Measurements from ENCODE around the gene ANKRD34B.

The ANKRD34B gene

DNA sequence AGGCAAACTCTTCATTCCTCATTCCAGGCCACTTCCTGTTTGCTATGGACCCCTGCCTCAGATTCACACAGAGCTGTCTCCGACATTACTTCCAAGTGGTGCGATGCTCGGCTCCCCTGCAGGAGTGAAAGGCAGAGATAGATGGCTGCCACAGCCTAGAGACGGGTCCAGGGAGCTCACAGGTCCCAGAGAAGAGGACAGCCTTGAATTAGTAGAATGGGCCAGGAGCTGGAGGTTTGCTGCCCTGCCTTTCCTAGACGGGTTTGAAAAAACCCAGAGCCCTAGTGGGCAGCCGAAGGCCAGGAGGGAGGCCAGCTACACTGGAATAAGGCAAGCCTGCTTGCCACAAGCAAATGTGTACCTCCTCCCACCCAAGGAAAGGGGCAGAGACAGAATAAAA lies 1.8 kb downstream of the ANKRD34B start:
- H3K9ac ChIP-seq (ENCODE audit: low read depth, low read length), result no peak overlapping the region

GRCh38 chr5:80566711-80567259 lies 3.3 kb downstream of the ANKRD34B start:
- H3K4me1 ChIP-seq (ENCODE audit: control insufficient read depth, insufficient read depth, low read length), result peaks cover 6% of the 10 kb centered on the region
- no peaks in the 10 kb centered on the region for H3K36me3 ChIP-seq (ENCODE audit: control insufficient read depth, insufficient read depth, low read length)
- H3K9me3 ChIP-seq (ENCODE audit: control insufficient read depth, insufficient read depth, low read length), result no peaks in the 10 kb centered on the region
- H3K4me3 ChIP-seq (ENCODE audit: low read depth, low read length), result no peak overlapping the region
- H3K27me3 ChIP-seq (ENCODE audit: control insufficient read depth, insufficient read depth, low read length), result peaks cover 43% of the 10 kb centered on the region
- no peak overlapping the region for H3K9ac ChIP-seq (ENCODE audit: low read depth, low read length)

More for the DNA sequence above, 1.8 kb downstream of the ANKRD34B start:
- Histone ChIP-seq H3K4me1 (ENCODE audit: control insufficient read depth, insufficient read depth, low read length) (peaks cover 2% of the 10 kb centered on the region), H3K9me3 (ENCODE audit: control insufficient read depth, insufficient read depth, low read length) (no peaks in the 10 kb centered on the region), H3K36me3 (ENCODE audit: control insufficient read depth, insufficient read depth, low read length) (no peaks in the 10 kb centered on the region), H3K27me3 (ENCODE audit: control insufficient read depth, insufficient read depth, low read length) (peaks cover 51% of the 10 kb centered on the region), H3K4me3 (ENCODE audit: low read depth, low read length) (no peak overlapping the region)

DNA sequence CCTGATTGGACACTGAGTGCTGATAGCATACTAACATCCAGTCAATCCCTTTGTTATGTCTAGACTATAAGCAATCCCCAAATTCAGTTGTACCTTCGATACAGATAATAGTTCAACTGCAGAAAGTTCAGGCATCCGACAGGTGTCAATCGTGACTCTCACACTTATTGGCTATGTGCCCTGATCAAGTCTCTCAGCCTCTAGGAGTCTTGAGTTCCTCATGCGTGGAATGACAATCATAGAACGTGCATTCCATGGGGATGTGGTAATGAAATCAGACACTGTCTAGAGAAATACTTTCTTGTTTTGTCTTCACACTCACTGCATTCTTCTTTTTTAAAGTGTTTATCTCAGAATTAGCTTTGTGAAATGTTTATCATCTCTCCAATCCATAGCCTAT lies 4.8 kb downstream of the ANKRD34B start:
- Histone ChIP-seq H3K4me1 (ENCODE audit: control insufficient read depth, insufficient read depth, low read length) (peaks cover 6% of the 10 kb centered on the region), H3K27me3 (ENCODE audit: control insufficient read depth, insufficient read depth, low read length) (peaks cover 30% of the 10 kb centered on the region), H3K9me3 (ENCODE audit: control insufficient read depth, insufficient read depth, low read length) (no peaks in the 10 kb centered on the region), H3K4me3 (ENCODE audit: low read depth, low read length) (no peak overlapping the region), H3K9ac (ENCODE audit: low read depth, low read length) (no peak overlapping the region), H3K36me3 (ENCODE audit: control insufficient read depth, insufficient read depth, low read length) (no peaks in the 10 kb centered on the region)

- Histone ChIP-seq H3K27me3 (ENCODE audit: control insufficient read depth, insufficient read depth, low read length) (peaks cover 2% of the 10 kb centered on the region), H3K9me3 (ENCODE audit: control insufficient read depth, insufficient read depth, low read length) (no peaks in the 10 kb centered on the region), H3K36me3 (ENCODE audit: control insufficient read depth, insufficient read depth, low read length) (no peaks in the 10 kb centered on the region), H3K9ac (ENCODE audit: low read depth, low read length) (no peak overlapping the region), H3K4me1 (ENCODE audit: control insufficient read depth, insufficient read depth, low read length) (peaks cover 6% of the 10 kb centered on the region), H3K4me3 (ENCODE audit: low read depth, low read length) (no peak overlapping the region)
Measured at GRCh38 chr5:80559244-80559643, 10.8 kb downstream of the ANKRD34B start.

- Histone ChIP-seq H3K4me1 (ENCODE audit: control insufficient read depth, insufficient read depth, low read length) (peaks cover 3% of the 10 kb centered on the region), H3K4me3 (ENCODE audit: low read depth, low read length) (no peak overlapping the region), H3K36me3 (ENCODE audit: control insufficient read depth, insufficient read depth, low read length) (no peaks in the 10 kb centered on the region), H3K9ac (ENCODE audit: low read depth, low read length) (no peak overlapping the region), H3K9me3 (ENCODE audit: control insufficient read depth, insufficient read depth, low read length) (no peaks in the 10 kb centered on the region), H3K27me3 (ENCODE audit: control insufficient read depth, insufficient read depth, low read length) (peaks cover 2% of the 10 kb centered on the region)
Measured at GRCh38 chr5:80555099-80555498, 15.0 kb downstream of the ANKRD34B start.

DNA sequence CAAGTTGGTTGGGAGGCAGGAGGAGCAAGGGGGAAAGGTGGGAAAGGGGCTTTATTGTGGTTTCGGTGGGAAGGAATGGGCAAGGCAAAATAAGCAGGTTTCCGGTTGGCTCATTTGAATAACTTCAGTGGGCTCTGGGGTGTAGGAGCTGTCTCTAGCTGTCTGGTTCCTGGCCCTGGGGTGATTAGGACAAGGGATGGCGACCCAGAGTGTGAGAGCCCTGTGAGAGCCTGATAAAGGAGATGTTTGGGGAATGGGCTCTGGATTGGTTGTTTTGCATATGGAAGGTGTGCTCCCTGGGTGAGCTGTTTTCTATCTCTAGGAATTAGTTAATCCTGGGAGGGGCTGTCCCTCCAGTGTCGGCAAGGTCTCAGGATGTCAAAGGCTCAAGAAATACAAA lies 15.4 kb downstream of the ANKRD34B start:
- Histone ChIP-seq H3K9me3 (ENCODE audit: control insufficient read depth, insufficient read depth, low read length) (no peaks in the 10 kb centered on the region), H3K27me3 (ENCODE audit: control insufficient read depth, insufficient read depth, low read length) (peaks cover 2% of the 10 kb centered on the region), H3K9ac (ENCODE audit: low read depth, low read length) (no peak overlapping the region), H3K4me1 (ENCODE audit: control insufficient read depth, insufficient read depth, low read length) (peaks cover 3% of the 10 kb centered on the region), H3K4me3 (ENCODE audit: low read depth, low read length) (no peak overlapping the region), H3K36me3 (ENCODE audit: control insufficient read depth, insufficient read depth, low read length) (no peaks in the 10 kb centered on the region)

DNA sequence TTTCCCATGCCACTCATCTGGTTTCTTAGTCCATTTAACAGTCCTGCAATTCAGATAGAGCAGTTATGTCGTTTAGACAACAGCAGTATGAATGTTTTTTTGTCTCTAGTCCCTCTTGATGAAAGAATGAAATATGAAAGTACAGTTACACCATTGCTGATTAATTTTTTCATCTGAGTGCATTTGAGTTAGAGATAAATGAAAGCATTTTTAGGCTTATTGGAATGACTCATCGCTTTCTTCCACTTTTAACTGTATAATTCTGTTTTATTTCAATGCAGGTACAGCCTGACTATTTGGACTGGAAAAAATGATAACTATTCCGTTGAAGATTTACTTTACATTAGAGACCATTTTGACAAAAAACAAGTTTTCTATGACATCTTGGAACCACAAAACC lies 28.7 kb downstream of the ANKRD34B start:
- H3K4me1 ChIP-seq (ENCODE audit: control insufficient read depth, insufficient read depth, low read length), result no peaks in the 10 kb centered on the region

GRCh38 chr5:80540691-80541090 lies 29.4 kb downstream of the ANKRD34B start:
- H3K27me3 ChIP-seq (ENCODE audit: control insufficient read depth, insufficient read depth, low read length), result no peaks in the 10 kb centered on the region
- H3K4me3 ChIP-seq (ENCODE audit: low read depth, low read length), result no peak overlapping the region
- H3K4me1 ChIP-seq (ENCODE audit: control insufficient read depth, insufficient read depth, low read length), result no peaks in the 10 kb centered on the region
- H3K36me3 ChIP-seq (ENCODE audit: control insufficient read depth, insufficient read depth, low read length), result no peaks in the 10 kb centered on the region
- no peaks in the 10 kb centered on the region for H3K9me3 ChIP-seq (ENCODE audit: control insufficient read depth, insufficient read depth, low read length)
- H3K9ac ChIP-seq (ENCODE audit: low read depth, low read length), result no peak overlapping the region

More for the DNA sequence above, 28.7 kb downstream of the ANKRD34B start:
- Histone ChIP-seq H3K9ac (ENCODE audit: low read depth, low read length) (no peak overlapping the region), H3K36me3 (ENCODE audit: control insufficient read depth, insufficient read depth, low read length) (no peaks in the 10 kb centered on the region), H3K27me3 (ENCODE audit: control insufficient read depth, insufficient read depth, low read length) (no peaks in the 10 kb centered on the region), H3K4me3 (ENCODE audit: low read depth, low read length) (no peak overlapping the region), H3K9me3 (ENCODE audit: control insufficient read depth, insufficient read depth, low read length) (no peaks in the 10 kb centered on the region)

DNA sequence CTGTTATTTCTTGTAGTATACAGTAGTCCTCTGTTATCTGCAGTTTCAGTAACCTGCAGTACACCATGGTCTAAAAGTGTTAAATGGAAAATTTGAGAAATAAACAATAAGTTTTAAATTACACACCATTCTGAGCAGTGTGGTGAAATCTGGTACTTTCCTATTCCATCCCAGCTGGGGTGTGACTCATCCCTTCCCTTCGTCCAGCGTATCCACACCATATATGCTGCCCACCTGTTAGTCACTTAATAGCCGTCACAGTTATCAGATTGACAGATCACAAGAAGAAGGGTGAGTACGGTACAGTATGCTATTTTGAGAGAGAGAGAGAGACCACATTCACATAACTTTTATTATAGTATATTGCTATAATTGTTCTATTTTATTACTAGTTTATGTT lies 53.3 kb downstream of the ANKRD34B start:
- H3K36me3 ChIP-seq (ENCODE audit: control insufficient read depth, insufficient read depth, low read length), result no peaks in the 10 kb centered on the region
- no peaks in the 10 kb centered on the region for H3K27me3 ChIP-seq (ENCODE audit: control insufficient read depth, insufficient read depth, low read length)
- H3K4me3 ChIP-seq (ENCODE audit: low read depth, low read length), result no peak overlapping the region
- H3K9ac ChIP-seq (ENCODE audit: low read depth, low read length), result no peak overlapping the region
- H3K9me3 ChIP-seq (ENCODE audit: control insufficient read depth, insufficient read depth, low read length), result no peaks in the 10 kb centered on the region
- no peaks in the 10 kb centered on the region for H3K4me1 ChIP-seq (ENCODE audit: control insufficient read depth, insufficient read depth, low read length)

- Histone ChIP-seq H3K36me3 (ENCODE audit: control insufficient read depth, insufficient read depth, low read length) (no peaks in the 10 kb centered on the region), H3K9ac (ENCODE audit: low read depth, low read length) (no peak overlapping the region), H3K9me3 (ENCODE audit: control insufficient read depth, insufficient read depth, low read length) (no peaks in the 10 kb centered on the region), H3K4me3 (ENCODE audit: low read depth, low read length) (no peak overlapping the region), H3K4me1 (ENCODE audit: control insufficient read depth, insufficient read depth, low read length) (no peaks in the 10 kb centered on the region), H3K27me3 (ENCODE audit: control insufficient read depth, insufficient read depth, low read length) (no peaks in the 10 kb centered on the region)
Measured at GRCh38 chr5:80509362-80509761, 60.7 kb downstream of the ANKRD34B start.

DNA sequence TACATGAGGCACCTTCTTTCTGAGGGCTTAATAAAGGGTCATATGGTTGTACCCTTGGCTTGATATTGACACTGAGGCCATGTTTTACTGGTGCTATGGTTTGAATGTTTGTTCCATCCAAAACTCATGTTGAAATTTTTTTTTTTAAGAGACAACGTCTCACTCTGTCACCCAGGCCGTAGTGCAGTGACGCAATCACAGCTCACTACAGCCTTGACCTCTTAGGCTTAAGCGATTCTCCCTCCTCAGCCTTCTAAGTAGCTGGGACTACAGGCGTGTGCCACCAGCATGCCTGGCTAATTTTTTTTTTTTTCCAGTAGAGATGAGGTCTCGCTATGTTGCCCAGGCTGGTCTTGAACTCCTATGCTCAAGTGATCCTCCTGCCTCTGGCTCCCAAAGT lies 61.2 kb downstream of the ANKRD34B start:
- H3K4me3 ChIP-seq (ENCODE audit: low read depth, low read length), result no peak overlapping the region
- no peaks in the 10 kb centered on the region for H3K9me3 ChIP-seq (ENCODE audit: control insufficient read depth, insufficient read depth, low read length)
- no peaks in the 10 kb centered on the region for H3K27me3 ChIP-seq (ENCODE audit: control insufficient read depth, insufficient read depth, low read length)
- no peaks in the 10 kb centered on the region for H3K36me3 ChIP-seq (ENCODE audit: control insufficient read depth, insufficient read depth, low read length)
- H3K4me1 ChIP-seq (ENCODE audit: control insufficient read depth, insufficient read depth, low read length), result no peaks in the 10 kb centered on the region
- no peak overlapping the region for H3K9ac ChIP-seq (ENCODE audit: low read depth, low read length)

DNA sequence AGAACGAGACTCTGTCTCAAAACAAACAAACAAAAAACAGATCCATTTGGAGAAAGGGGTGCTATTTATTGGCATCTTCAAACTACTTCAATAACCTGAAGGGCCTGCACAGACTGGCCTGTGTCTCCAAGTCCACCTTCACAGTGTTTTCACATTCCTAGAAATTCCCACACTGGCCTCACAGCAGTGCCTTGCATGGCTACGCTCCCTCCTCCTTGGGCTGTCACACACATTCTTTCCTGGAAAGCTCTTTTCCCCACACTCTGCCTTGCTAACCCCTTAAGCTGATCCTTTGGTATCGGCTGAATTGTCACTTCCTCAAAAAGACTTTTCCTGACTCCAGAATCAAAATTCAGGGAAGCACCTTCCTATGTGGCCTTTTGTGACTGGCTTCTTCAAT lies 62.4 kb downstream of the ANKRD34B start:
- no peaks in the 10 kb centered on the region for H3K27me3 ChIP-seq (ENCODE audit: control insufficient read depth, insufficient read depth, low read length)
- H3K9me3 ChIP-seq (ENCODE audit: control insufficient read depth, insufficient read depth, low read length), result no peaks in the 10 kb centered on the region
- H3K9ac ChIP-seq (ENCODE audit: low read depth, low read length), result no peak overlapping the region
- H3K4me1 ChIP-seq (ENCODE audit: control insufficient read depth, insufficient read depth, low read length), result no peaks in the 10 kb centered on the region
- H3K36me3 ChIP-seq (ENCODE audit: control insufficient read depth, insufficient read depth, low read length), result no peaks in the 10 kb centered on the region
- H3K4me3 ChIP-seq (ENCODE audit: low read depth, low read length), result no peak overlapping the region

Measured in iPS-15b (cell line).